Endodermal cell (in vitro differentiated cells): Measurements from ENCODE around the gene TRIM16. TPM values are rescaled to one million over a fixed set of nuclear protein-coding genes. Genes with fewer than 3 reads are reported as not detected.
"Not testable (repeated sequence)": the region's sequence is repeated elsewhere in the genome, so short reads cannot be mapped to it uniquely, and the experiment has no call there.

Experiments used
- DNase-seq: peaks from one replicate; pipeline ENCODE4 v3.0.0-alpha.2; 2017
- H3K27ac ChIP-seq: 2 replicates; pipeline ENCODE4 v1.5.1; 2013; ENCODE audit warnings: mild to moderate bottlenecking, low read depth, low read length, moderate library complexity
- H3K27me3 ChIP-seq: 2 replicates; pipeline ENCODE4 v1.6.1; 2013; ENCODE audit warnings: mild to moderate bottlenecking, low read length, moderate library complexity; ENCODE audit not compliant: insufficient read depth, control insufficient read depth, poor library complexity, severe bottlenecking
- H3K36me3 ChIP-seq: 2 replicates; pipeline ENCODE4 v1.7.0; 2013; ENCODE audit warnings: mild to moderate bottlenecking, low read length, moderate library complexity; ENCODE audit not compliant: control insufficient read depth, insufficient read depth
- H3K4me1 ChIP-seq: one replicate; pipeline ENCODE4 v1.7.0; 2013; ENCODE audit warnings: low read length; ENCODE audit not compliant: control insufficient read depth, insufficient read depth
- H3K4me3 ChIP-seq: 2 replicates; pipeline ENCODE4 v1.5.1; 2013; ENCODE audit warnings: mild to moderate bottlenecking, low read length, moderate library complexity
- H3K9ac ChIP-seq: 2 replicates; pipeline ENCODE4 v1.6.1; 2013; ENCODE audit warnings: mild to moderate bottlenecking, low read length, moderate library complexity; ENCODE audit not compliant: poor library complexity, severe bottlenecking; ENCODE audit errors: extremely low read depth
- H3K9me3 ChIP-seq: 2 replicates; pipeline ENCODE4 v1.6.1; 2013; ENCODE audit warnings: mild to moderate bottlenecking, low read length, moderate library complexity; ENCODE audit not compliant: control insufficient read depth
- H3K27ac Mint-ChIP-seq: 2 replicates; pipeline ENCODE4 v1.8.0; 2020; ENCODE audit warnings: mixed read lengths
- H3K27me3 Mint-ChIP-seq: 2 replicates; pipeline ENCODE4 v1.8.0; 2021; ENCODE audit warnings: mild to moderate bottlenecking, mixed read lengths; ENCODE audit not compliant: insufficient read depth
- H3K36me3 Mint-ChIP-seq: 2 replicates; pipeline ENCODE4 v1.8.0; 2020; ENCODE audit warnings: low read depth, mixed read lengths
- H3K4me1 Mint-ChIP-seq: 2 replicates; pipeline ENCODE4 v1.8.0; 2020; ENCODE audit warnings: mixed read lengths
- H3K4me3 Mint-ChIP-seq: 2 replicates; pipeline ENCODE4 v1.8.0; 2020; ENCODE audit warnings: mild to moderate bottlenecking, moderate library complexity, mixed read lengths
- H3K9me3 Mint-ChIP-seq: 2 replicates; pipeline ENCODE4 v1.8.0; 2020; ENCODE audit warnings: mild to moderate bottlenecking, mixed read lengths
- WGBS, 2 experiments: methylation state at CpG; one replicate each; pipeline versions ENCODE4 v1.1.5 to v1.1.7; 2013; ENCODE audit warnings: missing lambda C conversion rate in 2 of 2, mixed read lengths in 1 of 2; ENCODE audit not compliant: insufficient coverage in 1 of 2, insufficient read length in 1 of 2; 5-methylcytosine and 5-hydroxymethylcytosine counted together
- total RNA-seq, 2 donors: library from RNA; stranded (reverse); fragmentation: NEBNext Ultra II Directional in 1 of 2; extraction: Animal tissue kit (Norgen Biotek cat#: 25700) in 1 of 2; gene quantifications; 2 replicates in 1 of 2; 3 replicates in 1 of 2; pipeline ENCODE4 v1.2.1, GENCODE V29; 2021

The TRIM16 gene
- total RNA-seq, 2 donors from 2014 or later, result 19.4 to 34.6 TPM

DNA sequence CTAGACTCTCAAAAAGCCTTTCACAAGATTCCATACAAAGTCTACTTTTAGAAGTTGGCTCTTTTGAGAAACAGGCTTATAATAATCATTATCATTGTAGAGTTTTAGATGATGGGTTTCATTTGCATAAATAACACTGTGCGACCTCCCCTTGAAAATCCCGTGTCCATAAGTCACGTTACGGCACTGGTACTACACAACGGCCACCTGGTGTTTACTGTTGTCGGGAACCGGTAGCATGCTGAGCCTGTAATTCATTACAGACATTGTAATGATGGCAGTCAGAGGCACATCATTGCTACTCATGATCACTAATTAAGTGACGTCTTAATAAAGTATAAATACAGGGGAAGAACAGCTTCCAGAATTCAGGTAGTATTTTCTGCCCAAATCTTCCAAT lies 96.1 kb downstream of the TRIM16 start:
- WGBS, 2 experiments, result 85 to 87% methylated on average over 8 of the region's 8 CpGs
- H3K36me3 ChIP-seq, H3K9ac ChIP-seq, H3K27ac ChIP-seq, H3K36me3 Mint-ChIP-seq, H3K27me3 ChIP-seq, H3K27me3 Mint-ChIP-seq, H3K4me1 ChIP-seq, H3K4me1 Mint-ChIP-seq, H3K4me3 ChIP-seq, H3K27ac Mint-ChIP-seq, H3K4me3 Mint-ChIP-seq, H3K9me3 ChIP-seq, DNase-seq, H3K9me3 Mint-ChIP-seq: not testable (repeated sequence)

DNA sequence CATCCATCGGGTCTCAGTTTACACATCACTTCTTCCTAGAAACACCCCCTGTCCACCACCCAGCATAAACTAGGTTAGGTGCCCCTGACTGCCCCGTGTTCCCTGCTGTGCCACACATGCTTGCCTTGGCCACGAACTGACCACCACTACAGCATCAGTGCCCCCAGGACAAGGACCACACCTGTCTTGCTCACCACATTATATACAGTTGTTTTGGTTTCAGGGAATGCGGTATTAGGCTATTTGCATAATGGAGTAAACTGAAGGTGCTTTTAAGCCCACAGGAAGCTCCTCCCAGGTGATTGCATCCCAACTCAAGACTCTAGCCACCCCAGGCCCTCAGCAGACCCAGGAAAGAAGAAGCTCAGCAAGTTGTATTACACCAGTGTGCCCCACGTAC lies 100.8 kb downstream of the TRIM16 start:
- not testable (repeated sequence) for H3K27me3 Mint-ChIP-seq, H3K27ac ChIP-seq, H3K36me3 ChIP-seq, H3K36me3 Mint-ChIP-seq, H3K9me3 Mint-ChIP-seq, H3K4me1 Mint-ChIP-seq, H3K4me3 Mint-ChIP-seq, H3K27ac Mint-ChIP-seq, H3K9me3 ChIP-seq, H3K9ac ChIP-seq, H3K27me3 ChIP-seq, DNase-seq, H3K4me1 ChIP-seq, H3K4me3 ChIP-seq
- WGBS, 2 experiments, result 86% methylated on average over 2 of the region's 5 CpGs; no CpG with 5 or more reads in 1 of the 2 experiments

DNA sequence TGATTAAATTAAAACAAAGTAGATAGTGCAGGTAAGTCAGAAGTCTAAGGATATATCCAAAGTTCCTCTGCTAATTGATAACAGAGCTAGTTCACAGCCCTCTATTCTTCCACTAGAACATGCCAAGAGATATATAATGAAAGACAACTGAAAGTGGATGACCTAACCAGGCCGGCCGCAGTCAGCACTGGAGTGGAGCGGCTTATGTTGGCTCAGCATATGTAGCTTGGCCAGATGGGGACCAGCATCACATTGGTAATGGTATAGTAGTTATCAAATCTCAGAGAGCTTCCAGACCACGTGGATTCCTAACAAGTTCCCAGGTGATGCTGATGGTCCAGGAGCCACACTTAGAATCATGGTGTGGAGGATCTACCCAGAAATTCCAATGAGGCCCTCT lies 102.6 kb downstream of the TRIM16 start:
- not testable (repeated sequence) for H3K36me3 Mint-ChIP-seq, H3K27ac ChIP-seq, H3K27me3 ChIP-seq, H3K27ac Mint-ChIP-seq, H3K9me3 Mint-ChIP-seq, H3K36me3 ChIP-seq, DNase-seq, H3K9ac ChIP-seq, H3K4me1 Mint-ChIP-seq, H3K4me3 ChIP-seq, H3K27me3 Mint-ChIP-seq, H3K4me3 Mint-ChIP-seq, H3K4me1 ChIP-seq, H3K9me3 ChIP-seq
- 100% methylated on average over 3 of the region's 4 CpGs; no CpG with 5 or more reads in 1 of the 2 experiments for WGBS, 2 experiments

Other genes with a start within 250 kb of the TRIM16 start
- 10 to 100 TPM; 16.4 to 39.7 TPM for gene CDRT4, start 216.7 kb downstream of the TRIM16 start, total RNA-seq
- gene TVP23C, start 120.8 kb downstream of the TRIM16 start, total RNA-seq, result 10 to 100 TPM; 30.7 to 73.2 TPM
- under 1 TPM in 1 of 2 donors, not detected in 1; 0.55 TPM for gene FBXW10B, start 64.6 kb downstream of the TRIM16 start, total RNA-seq
- gene ZNF286A, start 15.4 kb upstream of the TRIM16 start, total RNA-seq, result 10 to 100 TPM; 75.1 to 81.2 TPM
- 1 to 10 TPM; 3.4 to 5.3 TPM for gene TBC1D26, start 48.0 kb upstream of the TRIM16 start, total RNA-seq